ENCODE data around the gene HOXD11.

HOXD11 gene

DNA sequence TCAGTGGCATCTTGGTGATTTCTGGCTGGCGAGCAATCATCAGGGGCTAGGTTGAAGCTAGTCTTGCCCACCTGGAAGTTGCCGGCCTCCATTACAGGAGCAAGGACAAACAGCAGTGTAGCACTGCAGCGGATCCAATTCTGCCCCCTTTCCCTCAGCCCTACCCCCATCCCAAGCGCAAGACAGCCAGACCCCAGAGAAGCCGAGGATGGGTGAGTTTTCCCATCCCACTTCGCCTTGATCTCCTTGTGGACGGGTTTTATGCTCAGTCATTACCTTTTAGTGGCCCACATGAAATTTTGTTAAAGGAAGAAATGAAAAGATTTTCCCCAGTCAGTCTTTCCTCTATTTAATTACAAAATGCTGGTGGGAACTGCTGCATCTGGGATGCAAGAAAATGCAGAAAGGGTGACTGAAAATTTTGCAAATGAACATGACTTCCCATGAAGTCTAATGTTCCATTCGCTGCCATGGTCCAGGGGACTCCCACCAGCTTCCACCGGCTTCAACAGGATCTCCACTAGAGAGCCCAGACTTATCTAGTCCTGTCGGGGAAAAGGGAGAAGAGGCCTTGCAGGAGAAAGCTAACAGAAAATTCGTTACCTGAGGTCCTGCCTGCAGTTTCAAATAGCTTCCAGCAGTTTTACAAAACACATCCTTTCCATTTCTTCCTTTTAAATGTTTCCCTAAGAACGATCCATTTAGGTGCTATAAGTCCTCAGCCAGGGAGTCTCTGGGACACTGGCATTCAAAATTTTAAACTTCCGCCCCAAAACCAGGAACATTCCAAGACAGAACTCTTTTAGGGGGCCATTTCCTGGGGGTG is 13.5 kb downstream of the HOXD11 start:
- Histone ChIP-seq H3K9ac (ENCODE audit: low read length) (no peak overlapping the region), H2AFZ (ENCODE audit: low read length) (no peak overlapping the region), H3K9me2 (ENCODE audit: low read depth, low read length) (no peaks in the 10 kb centered on the region), H3K9me3 (ENCODE audit: low read length) (no peaks in the 10 kb centered on the region), H3F3A (ENCODE audit: insufficient read depth, low read length) (no peaks in the 10 kb centered on the region), H3K4me1 (ENCODE audit: insufficient read depth, low read length, severe bottlenecking) (no peaks in the 10 kb centered on the region), H4K20me1 (ENCODE audit: insufficient read depth, low read length) (no peaks in the 10 kb centered on the region), H3K27ac (ENCODE audit: low read depth, low read length, poor library complexity, severe bottlenecking) (no peak overlapping the region), H3K79me2 (ENCODE audit: insufficient read depth, low read length) (no peaks in the 10 kb centered on the region), H3K4me2 (ENCODE audit: low read length) (no peak overlapping the region), H3K27me3 (ENCODE audit: insufficient read depth, low read length) (no peaks in the 10 kb centered on the region), H3K4me3 (ENCODE audit: low read depth, low read length, poor library complexity, severe bottlenecking) (no peak overlapping the region), H3K36me3 (ENCODE audit: insufficient read depth, low read length) (no peaks in the 10 kb centered on the region)
- TF ChIP-seq EZH2 (IDR thresholded peaks at IDR 0.05; ENCODE audit: borderline replicate concordance, low read length), result no peak
- TF ChIP-seq, protein P1, sequence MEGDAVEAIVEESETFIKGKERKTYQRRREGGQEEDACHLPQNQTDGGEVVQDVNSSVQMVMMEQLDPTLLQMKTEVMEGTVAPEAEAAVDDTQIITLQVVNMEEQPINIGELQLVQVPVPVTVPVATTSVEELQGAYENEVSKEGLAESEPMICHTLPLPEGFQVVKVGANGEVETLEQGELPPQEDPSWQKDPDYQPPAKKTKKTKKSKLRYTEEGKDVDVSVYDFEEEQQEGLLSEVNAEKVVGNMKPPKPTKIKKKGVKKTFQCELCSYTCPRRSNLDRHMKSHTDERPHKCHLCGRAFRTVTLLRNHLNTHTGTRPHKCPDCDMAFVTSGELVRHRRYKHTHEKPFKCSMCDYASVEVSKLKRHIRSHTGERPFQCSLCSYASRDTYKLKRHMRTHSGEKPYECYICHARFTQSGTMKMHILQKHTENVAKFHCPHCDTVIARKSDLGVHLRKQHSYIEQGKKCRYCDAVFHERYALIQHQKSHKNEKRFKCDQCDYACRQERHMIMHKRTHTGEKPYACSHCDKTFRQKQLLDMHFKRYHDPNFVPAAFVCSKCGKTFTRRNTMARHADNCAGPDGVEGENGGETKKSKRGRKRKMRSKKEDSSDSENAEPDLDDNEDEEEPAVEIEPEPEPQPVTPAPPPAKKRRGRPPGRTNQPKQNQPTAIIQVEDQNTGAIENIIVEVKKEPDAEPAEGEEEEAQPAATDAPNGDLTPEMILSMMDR (IDR thresholded peaks at IDR 0.05; ENCODE audit: low read length), result no peak

GRCh38 chr2:176121190-176122051 is 14.3 kb downstream of the HOXD11 start:
- H3K79me2 ChIP-seq (ENCODE audit: insufficient read depth, low read length), result no peaks in the 10 kb centered on the region
- H3K9ac ChIP-seq (ENCODE audit: low read length), result no peak overlapping the region
- H3K4me2 ChIP-seq (ENCODE audit: low read length), result no peak overlapping the region
- H4K20me1 ChIP-seq (ENCODE audit: insufficient read depth, low read length), result no peaks in the 10 kb centered on the region
- H3K27ac ChIP-seq (ENCODE audit: low read depth, low read length, poor library complexity, severe bottlenecking), result no peak overlapping the region
- no peaks in the 10 kb centered on the region; the same call in 1 of the 2 replicates for H3K27me3 ChIP-seq (ENCODE audit: insufficient read depth, low read length)
- no peak for TF ChIP-seq EZH2 (IDR thresholded peaks at IDR 0.05; ENCODE audit: borderline replicate concordance, low read length)
- TF ChIP-seq, protein P1 (IDR thresholded peaks at IDR 0.05; ENCODE audit: low read length), result no peak
- no peaks in the 10 kb centered on the region for H3K9me2 ChIP-seq (ENCODE audit: low read depth, low read length)
- H2AFZ ChIP-seq (ENCODE audit: low read length), result no peak overlapping the region
- H3K4me3 ChIP-seq (ENCODE audit: low read depth, low read length, poor library complexity, severe bottlenecking), result no peak overlapping the region
- H3K36me3 ChIP-seq (ENCODE audit: insufficient read depth, low read length), result no peaks in the 10 kb centered on the region
- H3K9me3 ChIP-seq (ENCODE audit: low read length), result no peaks in the 10 kb centered on the region
- H3K4me1 ChIP-seq (ENCODE audit: insufficient read depth, low read length, severe bottlenecking), result no peaks in the 10 kb centered on the region
- no peaks in the 10 kb centered on the region for H3F3A ChIP-seq (ENCODE audit: insufficient read depth, low read length)

DNA sequence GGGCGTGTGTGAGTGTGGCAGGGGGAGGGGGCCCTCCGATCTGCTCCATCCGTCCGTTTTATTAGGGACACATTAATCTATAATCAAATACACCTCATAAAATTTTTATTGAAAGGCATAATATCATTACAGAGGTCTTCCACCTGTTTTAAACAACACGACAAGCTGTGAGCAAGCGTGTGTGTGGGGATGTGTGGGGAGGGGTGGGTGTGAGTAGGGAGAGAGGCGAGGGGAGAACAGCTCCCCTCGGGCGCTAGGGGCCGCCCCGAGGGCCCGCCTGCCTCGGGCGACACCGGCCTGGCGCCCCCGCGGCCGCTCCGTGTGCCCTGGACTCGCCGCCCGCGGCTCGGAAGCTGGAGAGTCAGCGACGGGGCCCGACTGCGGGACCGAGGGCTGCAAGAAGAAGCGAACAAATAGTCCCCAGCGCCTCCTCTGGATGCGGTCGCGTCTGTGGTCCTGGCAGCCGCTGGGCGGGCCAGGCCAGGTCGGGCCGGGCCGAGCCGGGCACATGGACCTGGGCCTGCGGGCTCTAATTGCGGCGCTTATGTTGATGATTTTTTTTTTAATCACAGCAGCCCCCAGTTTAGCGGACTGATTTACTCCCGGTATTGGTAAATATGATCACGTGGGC is 15.1 kb downstream of the HOXD11 start:
- H3K9me2 ChIP-seq (ENCODE audit: low read depth, low read length), result no peaks in the 10 kb centered on the region
- H3F3A ChIP-seq (ENCODE audit: insufficient read depth, low read length), result no peaks in the 10 kb centered on the region
- no peaks in the 10 kb centered on the region for H3K9me3 ChIP-seq (ENCODE audit: low read length)
- TF ChIP-seq, protein P1 (IDR thresholded peaks at IDR 0.05; ENCODE audit: low read length), result no peak
- no peak for TF ChIP-seq EZH2 (IDR thresholded peaks at IDR 0.05; ENCODE audit: borderline replicate concordance, low read length)
- H3K9ac ChIP-seq (ENCODE audit: low read length), result no peak overlapping the region
- H3K4me2 ChIP-seq (ENCODE audit: low read length), result no peak overlapping the region
- no peak overlapping the region for H3K27ac ChIP-seq (ENCODE audit: low read depth, low read length, poor library complexity, severe bottlenecking)
- no peaks in the 10 kb centered on the region for H3K36me3 ChIP-seq (ENCODE audit: insufficient read depth, low read length)
- H4K20me1 ChIP-seq (ENCODE audit: insufficient read depth, low read length), result no peaks in the 10 kb centered on the region
- no peak overlapping the region for H2AFZ ChIP-seq (ENCODE audit: low read length)
- no peaks in the 10 kb centered on the region for H3K79me2 ChIP-seq (ENCODE audit: insufficient read depth, low read length)
- no peaks in the 10 kb centered on the region for H3K4me1 ChIP-seq (ENCODE audit: insufficient read depth, low read length, severe bottlenecking)
- H3K4me3 ChIP-seq (ENCODE audit: low read depth, low read length, poor library complexity, severe bottlenecking), result no peak overlapping the region
- H3K27me3 ChIP-seq (ENCODE audit: insufficient read depth, low read length), result no peaks in the 10 kb centered on the region; the same call in 1 of the 2 replicates
